HCT116 (cell line): ENCODE results near the gene GRB2. TPM values are rescaled to one million over a fixed set of nuclear protein-coding genes. Genes with fewer than 3 reads are reported as not detected.

Source experiments
- ATAC-seq: fragments of 200-7000 bp; cut with Tn5 transposase; 2 replicates; pipeline ENCODE4 v1.9.1; 2020; ENCODE audit warnings: mild to moderate bottlenecking, moderate library complexity
- BruUV-seq: library from RNA; stranded (reverse); fragments of 400-500 nt; replicated peaks from 2 replicates; lab custom pipeline; 2021; lab: Mats Ljungman, UMichigan
- CTCF ChIA-PET: fragments of 300-600 bp; sonication (Branson Sonifier 250); formaldehyde crosslinking; loops from one replicate; lab custom pipeline; 2021; ENCODE audit warnings: antibody characterized with exemption; lab: Charles Lee
- POLR2A ChIA-PET: fragments of 300-600, 350-600 bp; sonication (Branson Sonifier 250); formaldehyde crosslinking; loops from one replicate; lab custom pipeline; 2021; ENCODE audit warnings: antibody characterized with exemption; lab: Charles Lee
- RAD21 ChIA-PET, 2 experiments: fragments of 300-600 bp; sonication (Branson Sonifier 250); formaldehyde crosslinking; loops; one replicate each; lab custom pipeline; 2023; ENCODE audit warnings: low total read pairs in 2 of 2; ENCODE audit not compliant: uncharacterized antibody in 2 of 2, unreplicated experiment in 2 of 2, low non-redundant PET in 1 of 2; lab: Charles Lee
- DNase-seq: peaks from one replicate; pipeline ENCODE4 v3.0.0-alpha.2; 2010; ENCODE audit warnings: low read depth, low spot score
- H2AFZ ChIP-seq: fragments of 200-600 bp; shearing (Covaris generic), sonication (generic); 2 replicates; pipeline ENCODE4 v1.6.1; 2017; ENCODE audit warnings: low read depth, mixed run types, mixed read lengths, antibody characterized with exemption, low read length; ENCODE audit not compliant: poor library complexity, severe bottlenecking
- H3K27ac ChIP-seq: 2 replicates; pipeline ENCODE4 v1.5.1; 2012; ENCODE audit warnings: low read depth, low read length
- H3K27me3 ChIP-seq: fragments of 200-600 bp; sonication (generic); 2 replicates; pipeline ENCODE4 v1.6.1; 2016; ENCODE audit warnings: mixed run types, low read length, mixed read lengths; ENCODE audit not compliant: insufficient read depth
- H3K36me3 ChIP-seq, 2 experiments: fragments of 200-500 bp in 1 of 2; fragments of 200-600 bp in 1 of 2; sonication (Bioruptor generic) in 1 of 2; sonication (generic) in 1 of 2; 2 replicates each; pipeline versions ENCODE4 v1.5.1 to v1.6.1; 2014 to 2016; ENCODE audit warnings: low read length in 2 of 2, inconsistent platforms in 1 of 2, mixed read lengths in 1 of 2, mixed run types in 1 of 2; ENCODE audit not compliant: insufficient read depth in 2 of 2, control insufficient read depth in 1 of 2
- H3K4me1 ChIP-seq, 2 experiments: fragments of 200-600 bp in 1 of 2; sonication (generic) in 1 of 2; 2 replicates each; pipeline versions ENCODE4 v1.5.1 to v1.6.1; 2012 to 2017; ENCODE audit warnings: low read length in 2 of 2, inconsistent platforms in 1 of 2, mild to moderate bottlenecking in 1 of 2, mixed read lengths in 1 of 2, mixed run types in 1 of 2, moderate library complexity in 1 of 2; ENCODE audit not compliant: insufficient read depth in 2 of 2, control insufficient read depth in 1 of 2
- H3K4me2 ChIP-seq: fragments of 200-600 bp; sonication (generic); 2 replicates; pipeline ENCODE4 v1.6.1; 2017; ENCODE audit warnings: mixed run types, low read length, mixed read lengths
- H3K4me3 ChIP-seq, 2 experiments: fragments of 200-600 bp in 1 of 2; sonication (generic) in 1 of 2; replicated peaks in 1 of 2; 2 replicates each; pipeline ENCODE4 v1.5.1; 2011 to 2016; ENCODE audit warnings: low read length in 2 of 2, control low read depth in 1 of 2, low read depth in 1 of 2, mild to moderate bottlenecking in 1 of 2, mixed read lengths in 1 of 2, mixed run types in 1 of 2
- H3K79me2 ChIP-seq: fragments of 200-600 bp; sonication (generic); 2 replicates; pipeline ENCODE4 v1.6.1; 2017; ENCODE audit warnings: mild to moderate bottlenecking, mixed run types, low read length, moderate library complexity, mixed read lengths; ENCODE audit not compliant: insufficient read depth
- H3K9ac ChIP-seq: fragments of 200-600 bp; sonication (generic); 2 replicates; pipeline ENCODE4 v1.6.1; 2016; ENCODE audit warnings: low read length, mixed read lengths
- H3K9me2 ChIP-seq: fragments of 200-600 bp; sonication (generic), shearing (Covaris generic); 2 replicates; pipeline ENCODE4 v1.6.1; 2017; ENCODE audit warnings: mixed run types, mild to moderate bottlenecking, moderate library complexity; ENCODE audit not compliant: insufficient read depth
- H3K9me3 ChIP-seq, 2 experiments: fragments of 200-500 bp in 1 of 2; fragments of 200-600 bp in 1 of 2; sonication (Bioruptor generic) in 1 of 2; sonication (generic) in 1 of 2; 2 replicates each; pipeline ENCODE4 v1.6.1; 2014 to 2017; ENCODE audit warnings: low read length in 2 of 2, mixed read lengths in 2 of 2, inconsistent platforms in 1 of 2, low read depth in 1 of 2, mild to moderate bottlenecking in 1 of 2, mixed run types in 1 of 2, moderate library complexity in 1 of 2; ENCODE audit not compliant: control insufficient read depth in 1 of 2, insufficient read depth in 1 of 2
- H4K20me1 ChIP-seq: fragments of 200-600 bp; sonication (generic), shearing (Covaris generic); 2 replicates; pipeline ENCODE4 v1.6.1; 2017; ENCODE audit warnings: mixed run types, mild to moderate bottlenecking, moderate library complexity; ENCODE audit not compliant: insufficient read depth
- CEBPB ChIP-seq: IDR thresholded peaks from 2 replicates; pipeline ENCODE4 v1.6.1; 2012; ENCODE audit warnings: low read depth
- EZH2phosphoT487 ChIP-seq: fragments of 200-600 bp; IDR thresholded peaks from 2 replicates; pipeline ENCODE4 v1.6.1; 2018; ENCODE audit warnings: antibody characterized with exemption, borderline replicate concordance
- FOSL1 ChIP-seq: IDR thresholded peaks from 2 replicates; pipeline ENCODE4 v1.6.1; 2012; ENCODE audit warnings: low read depth
- SIN3A ChIP-seq: IDR thresholded peaks from 2 replicates; pipeline ENCODE4 v1.6.1; 2012; ENCODE audit warnings: low read depth
- SRF ChIP-seq: IDR thresholded peaks from 2 replicates; pipeline ENCODE4 v1.6.1; 2012; ENCODE audit warnings: low read depth
- intact Hi-C: fragments of 100-400 bp; cut with micrococcal nuclease; formaldehyde crosslinking; loops from 2 replicates; pipeline ENCODE4 v1.10.0; 2022
- total RNA-seq: library from RNA; stranded (reverse); gene quantifications from one replicate; pipeline ENCODE4 v1.2.1, GENCODE V29; 2021; ENCODE audit not compliant: unreplicated experiment
- TF ChIP-seq, protein P1 (sequence below): IDR thresholded peaks from 2 replicates; pipeline ENCODE4 v1.6.1; 2011; ENCODE audit warnings: mild to moderate bottlenecking, low read length, moderate library complexity; ENCODE audit not compliant: insufficient replicate concordance; ENCODE audit errors: extremely low read depth
- TF ChIP-seq, protein P2 (sequence below): IDR thresholded peaks from 2 replicates; pipeline ENCODE4 v1.6.1; 2012
- TF ChIP-seq, protein P3 (sequence below), 3 experiments: fragments of 200-600 bp in 1 of 3; sonication (generic) in 1 of 3; IDR thresholded peaks in 2 of 3; conservative IDR thresholded peaks in 1 of 3; 2 replicates each; pipeline ENCODE4 v1.5.1; 2012 to 2017; ENCODE audit warnings: low read depth in 2 of 3, low read length in 2 of 3, antibody characterized with exemption in 1 of 3, borderline replicate concordance in 1 of 3, control low read depth in 1 of 3, mild to moderate bottlenecking in 1 of 3, mixed read lengths in 1 of 3, mixed run types in 1 of 3, moderate library complexity in 1 of 3; ENCODE audit not compliant: insufficient read depth in 1 of 3
- TF ChIP-seq, protein P4 (sequence below): IDR thresholded peaks from 2 replicates; pipeline ENCODE4 v1.6.1; 2012

GRB2 gene
- total RNA-seq, 1 experiment from 2014 or later = 146 TPM

DNA sequence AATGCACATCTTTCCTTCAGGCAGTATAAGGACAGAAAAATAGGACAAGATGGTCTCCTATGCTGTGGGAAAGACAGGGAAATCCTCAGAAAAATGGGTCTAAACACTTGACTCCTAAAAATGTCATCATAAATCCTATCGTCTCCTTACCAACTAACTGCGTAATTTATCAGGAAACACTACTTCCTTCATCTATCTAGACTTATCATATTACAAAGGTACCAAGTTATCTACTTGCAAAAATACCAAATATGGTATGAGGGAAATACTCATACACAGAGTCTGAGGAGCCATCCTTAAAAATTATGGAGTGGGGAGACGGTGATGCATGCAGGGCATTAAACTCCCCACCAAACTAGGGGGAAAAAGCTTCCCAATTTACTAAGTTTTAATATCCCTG, 44.1 kb downstream of the GRB2 start:
- TF ChIP-seq SRF = peak; percentile 48; the same call in 1 of the 2 replicates
- TF ChIP-seq, protein P1, sequence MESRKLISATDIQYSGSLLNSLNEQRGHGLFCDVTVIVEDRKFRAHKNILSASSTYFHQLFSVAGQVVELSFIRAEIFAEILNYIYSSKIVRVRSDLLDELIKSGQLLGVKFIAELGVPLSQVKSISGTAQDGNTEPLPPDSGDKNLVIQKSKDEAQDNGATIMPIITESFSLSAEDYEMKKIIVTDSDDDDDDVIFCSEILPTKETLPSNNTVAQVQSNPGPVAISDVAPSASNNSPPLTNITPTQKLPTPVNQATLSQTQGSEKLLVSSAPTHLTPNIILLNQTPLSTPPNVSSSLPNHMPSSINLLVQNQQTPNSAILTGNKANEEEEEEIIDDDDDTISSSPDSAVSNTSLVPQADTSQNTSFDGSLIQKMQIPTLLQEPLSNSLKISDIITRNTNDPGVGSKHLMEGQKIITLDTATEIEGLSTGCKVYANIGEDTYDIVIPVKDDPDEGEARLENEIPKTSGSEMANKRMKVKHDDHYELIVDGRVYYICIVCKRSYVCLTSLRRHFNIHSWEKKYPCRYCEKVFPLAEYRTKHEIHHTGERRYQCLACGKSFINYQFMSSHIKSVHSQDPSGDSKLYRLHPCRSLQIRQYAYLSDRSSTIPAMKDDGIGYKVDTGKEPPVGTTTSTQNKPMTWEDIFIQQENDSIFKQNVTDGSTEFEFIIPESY = no peak
- no peak overlapping the region for H3K4me3 ChIP-seq
- no peak overlapping the region for H2AFZ ChIP-seq
- no TSS peak for BruUV-seq
- H4K20me1 ChIP-seq = peaks cover 11% of the 10 kb centered on the region; the same call in 1 of the 2 replicates
- H3K36me3 ChIP-seq = no peaks in the 10 kb centered on the region; a peak in 1 of 4 replicates
- no peak overlapping the region for H3K27ac ChIP-seq
- DNase-seq = no peak
- H3K4me2 ChIP-seq = no peak overlapping the region; the same call in 1 of the 2 replicates
- intact Hi-C loops = no loop called here
- RAD21 ChIA-PET = no interaction called here
- H3K4me1 ChIP-seq = peaks cover 10 to 19% of the 10 kb centered on the region in 2 experiments; a peak in 2 of 4 replicates
- no peak overlapping the region for H3K9ac ChIP-seq
- POLR2A ChIA-PET = no interaction called here
- H3K27me3 ChIP-seq = no peaks in the 10 kb centered on the region
- no peak for ATAC-seq
- H3K9me3 ChIP-seq = no peaks in the 10 kb centered on the region
- CTCF ChIA-PET = no interaction called here
- H3K9me2 ChIP-seq = no peaks in the 10 kb centered on the region
- peaks cover 95% of the 10 kb centered on the region for H3K79me2 ChIP-seq

DNA sequence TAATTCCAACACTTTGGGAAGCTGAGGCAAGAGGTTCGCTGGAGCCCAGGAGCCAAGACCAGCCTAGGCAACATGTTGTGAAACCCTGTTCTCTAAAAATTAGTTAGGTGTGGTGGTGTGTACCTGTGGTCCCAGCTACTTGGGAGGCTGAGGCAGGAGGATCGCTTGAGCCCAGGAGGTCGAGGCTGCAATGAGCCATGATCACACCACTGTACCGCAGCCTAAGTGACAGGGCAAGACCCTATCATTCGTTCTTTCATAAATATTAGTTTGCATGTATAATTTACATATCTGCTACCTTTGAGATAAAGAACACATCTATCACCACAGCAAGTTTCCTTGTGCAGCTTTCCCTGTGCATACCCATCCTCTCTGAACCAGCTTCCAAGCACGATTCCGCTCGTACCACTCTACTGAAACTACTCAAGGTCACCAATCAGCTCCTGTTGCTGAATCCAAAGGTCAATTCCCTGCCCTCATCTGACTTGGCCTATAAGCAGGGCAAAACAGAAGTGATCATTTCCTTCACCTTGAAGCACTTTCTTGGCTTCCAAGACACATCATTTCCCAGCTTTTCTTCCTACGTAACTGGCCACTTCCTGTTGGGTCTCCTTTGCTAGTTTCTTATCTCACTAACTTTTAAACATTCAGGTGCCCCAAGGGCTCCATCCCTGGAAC, 49.1 kb downstream of the GRB2 start:
- Histone ChIP-seq H3K4me1 (peaks cover 7 to 9% of the 10 kb centered on the region in 2 experiments; a peak in 2 of 4 replicates), H3K36me3 (no peaks in the 10 kb centered on the region; a peak in 1 of 4 replicates), H3K9ac (no peak overlapping the region), H3K27me3 (no peaks in the 10 kb centered on the region), H3K27ac (no peak overlapping the region), H2AFZ (no peak overlapping the region), H3K9me2 (no peaks in the 10 kb centered on the region), H4K20me1 (peaks cover 5% of the 10 kb centered on the region; the same call in 1 of the 2 replicates), H3K79me2 (peaks cover 86% of the 10 kb centered on the region), H3K4me2 (no peak overlapping the region), H3K9me3 (0 out of 4 replicates have a peak, but pooled peaks cover 0 to 5% of the 10 kb centered on the region in 2 experiments), H3K4me3 (no peak overlapping the region)
- ChIA-PET RAD21 (no interaction called here), CTCF (no interaction called here), POLR2A (no interaction called here)
- no TSS peak for BruUV-seq
- ATAC-seq (no peak), DNase-seq (no peak)
- intact Hi-C loops = no loop called here
- TF ChIP-seq SIN3A = no peak
- TF ChIP-seq, protein P2, sequence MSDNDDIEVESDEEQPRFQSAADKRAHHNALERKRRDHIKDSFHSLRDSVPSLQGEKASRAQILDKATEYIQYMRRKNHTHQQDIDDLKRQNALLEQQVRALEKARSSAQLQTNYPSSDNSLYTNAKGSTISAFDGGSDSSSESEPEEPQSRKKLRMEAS = no peak
- no peak for TF ChIP-seq EZH2phosphoT487
- TF ChIP-seq, protein P3, sequence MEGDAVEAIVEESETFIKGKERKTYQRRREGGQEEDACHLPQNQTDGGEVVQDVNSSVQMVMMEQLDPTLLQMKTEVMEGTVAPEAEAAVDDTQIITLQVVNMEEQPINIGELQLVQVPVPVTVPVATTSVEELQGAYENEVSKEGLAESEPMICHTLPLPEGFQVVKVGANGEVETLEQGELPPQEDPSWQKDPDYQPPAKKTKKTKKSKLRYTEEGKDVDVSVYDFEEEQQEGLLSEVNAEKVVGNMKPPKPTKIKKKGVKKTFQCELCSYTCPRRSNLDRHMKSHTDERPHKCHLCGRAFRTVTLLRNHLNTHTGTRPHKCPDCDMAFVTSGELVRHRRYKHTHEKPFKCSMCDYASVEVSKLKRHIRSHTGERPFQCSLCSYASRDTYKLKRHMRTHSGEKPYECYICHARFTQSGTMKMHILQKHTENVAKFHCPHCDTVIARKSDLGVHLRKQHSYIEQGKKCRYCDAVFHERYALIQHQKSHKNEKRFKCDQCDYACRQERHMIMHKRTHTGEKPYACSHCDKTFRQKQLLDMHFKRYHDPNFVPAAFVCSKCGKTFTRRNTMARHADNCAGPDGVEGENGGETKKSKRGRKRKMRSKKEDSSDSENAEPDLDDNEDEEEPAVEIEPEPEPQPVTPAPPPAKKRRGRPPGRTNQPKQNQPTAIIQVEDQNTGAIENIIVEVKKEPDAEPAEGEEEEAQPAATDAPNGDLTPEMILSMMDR (IDR thresholded peaks at IDR 0.05 in 2 of 3, conservative IDR thresholded peaks at IDR 0.05 in 1 of 3; ENCODE audit: borderline replicate concordance in 1 of 3, insufficient read depth in 1 of 3, low read depth in 2 of 3, low read length in 2 of 3) = no peak
- TF ChIP-seq, protein P4, sequence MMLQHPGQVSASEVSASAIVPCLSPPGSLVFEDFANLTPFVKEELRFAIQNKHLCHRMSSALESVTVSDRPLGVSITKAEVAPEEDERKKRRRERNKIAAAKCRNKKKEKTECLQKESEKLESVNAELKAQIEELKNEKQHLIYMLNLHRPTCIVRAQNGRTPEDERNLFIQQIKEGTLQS = no peak
- no peak for TF ChIP-seq CEBPB
- no peak for TF ChIP-seq FOSL1
